Neural cell (in vitro differentiated cells): ENCODE data around the gene SLC38A4.

Source experiments
- CTCF ChIP-seq: fragments of 450-650 bp; IDR thresholded peaks from 2 replicates; pipeline ENCODE4 v1.5.1; 2014; ENCODE audit warnings: antibody characterized with exemption, mild to moderate bottlenecking, moderate library complexity; ENCODE audit not compliant: poor library complexity, severe bottlenecking
- EP300 ChIP-seq: fragments of 450-650 bp; conservative IDR thresholded peaks from 2 replicates; pipeline ENCODE4 v1.6.1; 2014; ENCODE audit warnings: antibody characterized with exemption, mild to moderate bottlenecking, moderate library complexity; ENCODE audit not compliant: poor library complexity, severe bottlenecking
- SMC3 ChIP-seq: fragments of 450-650 bp; conservative IDR thresholded peaks from 2 replicates; pipeline ENCODE4 v1.6.1; 2014; ENCODE audit warnings: antibody characterized with exemption, mild to moderate bottlenecking, moderate library complexity; ENCODE audit not compliant: poor library complexity

GRCh38 chr12:46874642-46875041, 48.8 kb upstream of the SLC38A4 start:
- TF ChIP-seq SMC3 (no peak), CTCF (no peak), EP300 (no peak)
